Motor neuron (in vitro differentiated cells): ENCODE data around the gene ATP6V0E1. TPM values are rescaled to one million over a fixed set of nuclear protein-coding genes. Genes with fewer than 3 reads are reported as not detected.

Experiments used
- ATAC-seq, 8 experiments: fragments of 200-7000 bp; cut with Tn5 transposase; replicated peaks in 6 of 8; 2 replicates each; pipeline ENCODE4 v1.8.0; 2021; ENCODE audit warnings: mild to moderate bottlenecking in 8 of 8, moderate library complexity in 8 of 8
- H3K27ac ChIP-seq, 2 donors: fragments of 250-450 bp; sonication (Bioruptor Pico); 2 replicates each; pipeline ENCODE4 v1.9.0; 2021; ENCODE audit warnings: antibody characterized with exemption in 2 of 2, mild to moderate bottlenecking in 2 of 2, moderate library complexity in 1 of 2
- H3K4me1 ChIP-seq, 2 donors: fragments of 250-450 bp; sonication (Bioruptor Pico); replicated peaks in 1 of 2; 2 replicates each; pipeline ENCODE4 v1.6.1; 2021; ENCODE audit warnings: antibody characterized with exemption in 2 of 2, mild to moderate bottlenecking in 2 of 2, moderate library complexity in 1 of 2
- H3K4me3 ChIP-seq, 5 donors: fragments of 250-450 bp; sonication (Bioruptor Pico); 2 replicates each; pipeline ENCODE4 v1.9.0; 2021; ENCODE audit warnings: antibody characterized with exemption in 5 of 5, mild to moderate bottlenecking in 5 of 5, moderate library complexity in 4 of 5
- WGBS, 10 experiments: fragments of 450-650 bp; shearing (Covaris generic); methylation state at CpG; one replicate each; pipeline ENCODE4 v1.0.0; 2022; 5-methylcytosine and 5-hydroxymethylcytosine counted together
- in situ Hi-C, 9 experiments: fragments of 400-800 bp; cut with MboI; loops; one replicate each; pipeline ENCODE4 v1.15.0; 2021; ENCODE audit warnings: low sequenced_read_pairs in 9 of 9, low pct_unique_long_range_greater_than_20kb in 2 of 9; ENCODE audit not compliant: unreplicated experiment in 9 of 9
- total RNA-seq, 8 experiments: library from RNA; unstranded; fragments of 300-600 nt; gene quantifications; 2 replicates each; pipeline versions ENCODE4 v1.2.3 to v1.2.4, GENCODE V29; 2022

ATP6V0E1 gene
- total RNA-seq, 8 experiments from 2014 or later, result 34.5 to 352 (median 65.6) TPM

GRCh38 chr5:172985596-172985995 lies 2.0 kb downstream of the ATP6V0E1 start:
- Histone ChIP-seq H3K27ac (no peak overlapping the region), H3K4me3 (peak overlapping the region in 4 of 5 donors; percentile 1 to 85 (median 72)), H3K4me1 (peaks cover 6 to 13% of the 10 kb centered on the region in 2 donors)
- no peak for ATAC-seq
- in situ Hi-C loops, result loop anchor here in 3 of 9 experiments (25.0 kb wide), 3 partner anchors 152 to 302 kb away; partner anchors contain the start of gene BNIP1 (in 2 of the 3)

GRCh38 chr5:172988276-172988675 lies 4.7 kb downstream of the ATP6V0E1 start:
- H3K4me1 ChIP-seq, result peaks cover 6 to 13% of the 10 kb centered on the region in 2 donors
- no peak overlapping the region for H3K27ac ChIP-seq
- in situ Hi-C loops, result loop anchor here in 3 of 9 experiments (25.0 kb wide), 3 partner anchors 149 to 299 kb away; partner anchors contain the start of gene BNIP1 (in 2 of the 3)
- 48 to 96% (median 82%) methylated on average over 1 to 3 of the region's 3 CpGs for WGBS, 10 experiments
- H3K4me3 ChIP-seq, result no peak overlapping the region
- ATAC-seq, result no peak

- no peak for ATAC-seq
- H3K4me3 ChIP-seq, result no peak overlapping the region
- in situ Hi-C loops, result loop anchor here in 3 of 9 experiments (25.0 kb wide), 3 partner anchors 147 to 297 kb away; partner anchors contain the start of gene BNIP1 (in 2 of the 3)
- H3K4me1 ChIP-seq, result peaks cover 3% of the 10 kb centered on the region in 2 donors
- WGBS, 10 experiments, result 50 to 100% (median 94%) methylated on average over 1 to 7 of the region's 8 CpGs; no CpG with 5 or more reads in 1 of the 10 experiments
- H3K27ac ChIP-seq, result no peak overlapping the region
These were observed 7.2 kb downstream of the ATP6V0E1 start for GRCh38 chr5:172990776-172991175.

DNA sequence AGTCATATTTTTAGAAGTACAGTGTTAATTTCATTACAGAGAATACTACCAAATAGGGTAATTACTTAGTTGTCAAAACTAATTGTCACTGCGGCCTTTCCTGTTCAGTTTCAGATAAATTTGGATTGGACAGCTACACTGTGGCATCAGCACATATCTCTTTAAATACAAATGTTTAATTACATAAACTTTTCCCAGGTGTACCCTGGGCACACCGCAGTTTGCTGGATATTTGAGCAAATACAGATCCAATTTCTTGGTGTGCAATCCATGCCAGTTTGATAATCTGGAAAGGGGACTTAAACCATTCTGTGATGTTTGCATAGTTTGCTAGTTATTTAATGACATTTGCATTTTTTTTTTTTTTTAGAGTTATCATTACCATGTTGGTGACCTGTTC lies 10.8 kb downstream of the ATP6V0E1 start:
- WGBS, 10 experiments, result 92 to 100% (median 98%) methylated on average over 1 to 2 of the region's 2 CpGs; no CpG with 5 or more reads in 2 of the 10 experiments
- no peak overlapping the region for H3K27ac ChIP-seq
- ATAC-seq, result no peak
- no peak overlapping the region for H3K4me3 ChIP-seq
- in situ Hi-C loops, result loop anchor here in 3 of 9 experiments (25.0 kb wide), 3 partner anchors 143 to 293 kb away; partner anchors contain the start of gene BNIP1 (in 2 of the 3)
- H3K4me1 ChIP-seq, result peaks cover 0 to 10% of the 10 kb centered on the region in 2 donors

DNA sequence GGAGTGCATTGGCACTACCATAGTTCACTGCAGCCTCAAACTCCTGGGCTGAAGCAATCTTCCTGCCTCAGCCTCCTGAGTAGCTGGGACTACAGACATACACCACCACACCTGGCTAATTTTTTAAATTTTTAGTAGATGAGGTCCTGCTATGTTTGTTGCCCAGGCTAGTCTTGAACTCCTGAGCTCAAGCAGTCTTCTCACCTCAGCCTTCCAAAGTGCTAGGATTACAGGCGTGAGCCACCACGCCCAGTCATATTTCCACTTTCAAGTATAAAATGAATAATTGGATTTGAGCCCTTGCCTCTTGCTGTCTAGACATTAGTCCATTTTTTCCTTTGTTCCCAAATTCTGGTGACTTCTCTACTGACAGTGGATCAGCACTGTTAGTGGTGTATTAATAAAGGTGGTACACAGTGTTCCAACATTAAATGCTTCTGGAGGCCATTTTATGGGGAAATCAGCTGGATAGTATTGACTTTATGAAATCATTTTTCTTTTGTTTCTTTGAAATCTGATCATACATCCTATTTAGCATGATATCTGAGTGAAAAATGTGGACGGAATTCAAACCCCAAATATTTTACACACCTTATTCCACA lies 15.9 kb downstream of the ATP6V0E1 start:
- peak in 4 of 8 experiments; percentile 18 to 74 (median 56) for ATAC-seq
- peak overlapping the region; percentile 41 to 52 for H3K27ac ChIP-seq
- H3K4me1 ChIP-seq, result peaks cover 4 to 11% of the 10 kb centered on the region in 2 donors
- H3K4me3 ChIP-seq, result no peak overlapping the region
- 20 to 100% (median 83%) methylated on average over 1 to 3 of the region's 3 CpGs; no CpG with 5 or more reads in 1 of the 10 experiments for WGBS, 10 experiments
- in situ Hi-C loops, result loop anchor here in 3 of 9 experiments (25.0 kb wide), 3 partner anchors 138 to 288 kb away; partner anchors contain the start of gene BNIP1 (in 2 of the 3)

DNA sequence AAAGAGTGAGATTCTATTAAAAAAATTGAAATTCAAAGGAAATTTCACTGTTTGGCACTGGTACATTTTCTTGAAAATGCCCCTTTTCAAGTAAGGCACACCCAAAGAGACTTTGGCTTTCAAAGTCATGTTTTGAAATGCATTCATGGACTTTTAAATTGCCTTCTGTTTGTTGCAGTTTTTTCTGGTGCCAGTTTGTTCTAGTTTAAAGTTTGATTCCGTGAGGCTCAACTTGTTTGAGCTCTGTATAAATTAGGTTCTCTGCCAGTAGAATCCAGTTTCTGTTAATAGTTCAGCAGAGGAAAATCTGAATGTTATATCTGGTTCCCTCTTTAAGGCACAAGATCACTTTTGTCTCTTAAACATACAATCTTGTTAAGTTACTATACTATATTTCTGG lies 16.4 kb downstream of the ATP6V0E1 start:
- in situ Hi-C loops, result loop anchor here in 3 of 9 experiments (25.0 kb wide), 3 partner anchors 137 to 287 kb away; partner anchors contain the start of gene BNIP1 (in 2 of the 3)
- WGBS, 10 experiments, result 0 to 83% (median 60%) methylated on average over 1 of the region's 1 CpG; no CpG with 5 or more reads in 3 of the 10 experiments
- H3K4me1 ChIP-seq, result peaks cover 4 to 12% of the 10 kb centered on the region in 2 donors
- peak in 5 of 8 experiments; percentile 20 to 37 (median 35) for ATAC-seq
- H3K27ac ChIP-seq, result peak overlapping the region in 1 of 2 donors; percentile 41
- H3K4me3 ChIP-seq, result no peak overlapping the region

DNA sequence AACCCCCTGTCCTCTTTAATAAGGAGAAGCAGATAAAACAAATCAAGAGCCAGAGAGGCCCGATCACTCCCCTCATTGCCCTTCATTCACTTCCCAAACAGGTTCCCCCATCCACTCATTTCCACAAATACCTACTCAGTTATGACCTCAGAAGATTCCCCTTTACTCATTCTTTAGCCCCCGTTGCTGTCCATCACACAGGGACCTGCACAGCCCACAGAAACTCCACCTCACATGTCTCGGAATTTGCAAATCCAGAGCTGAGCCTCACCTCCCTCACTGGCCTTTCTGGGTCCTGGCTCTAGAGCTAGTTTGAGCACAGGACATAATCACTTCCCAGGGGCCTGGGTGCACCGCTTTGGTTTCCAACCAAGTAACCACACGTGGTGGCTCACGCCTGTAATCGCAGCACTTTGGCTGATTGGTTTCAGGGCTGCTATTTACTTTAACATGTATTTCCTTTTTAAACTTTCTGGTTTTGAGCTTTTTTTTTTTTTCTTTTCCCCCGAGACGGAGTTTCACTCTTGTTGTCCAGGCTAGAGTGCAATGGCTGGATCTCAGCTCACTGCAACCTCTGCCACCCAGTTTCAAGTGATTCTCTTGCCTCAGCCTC lies 17.8 kb downstream of the ATP6V0E1 start:
- no peak overlapping the region for H3K4me3 ChIP-seq
- in situ Hi-C loops, result no loop called here

DNA sequence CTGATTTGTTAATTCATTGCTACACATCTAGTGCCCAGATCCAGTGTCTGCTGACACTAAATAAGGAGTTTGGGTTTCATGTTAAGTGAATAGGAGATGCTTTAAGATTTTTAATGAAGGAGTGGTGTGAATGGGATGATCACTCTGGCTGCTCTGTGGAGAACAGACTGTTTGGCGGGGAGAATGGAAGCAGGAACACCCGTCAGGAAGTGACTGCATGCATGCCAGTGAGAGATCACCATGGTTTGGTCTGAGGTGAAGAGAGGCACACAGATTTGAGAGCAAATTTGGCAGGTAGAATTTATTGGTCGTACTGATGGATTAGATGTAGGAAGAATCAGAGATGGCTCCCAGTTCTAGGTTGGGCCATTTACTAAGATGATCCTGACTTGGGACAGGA lies 19.8 kb downstream of the ATP6V0E1 start:
- Histone ChIP-seq H3K27ac (no peak overlapping the region), H3K4me1 (peaks cover 10 to 23% of the 10 kb centered on the region in 2 donors), H3K4me3 (no peak overlapping the region)
- 70 to 100% (median 86%) methylated on average over 1 to 3 of the region's 3 CpGs; no CpG with 5 or more reads in 4 of the 10 experiments for WGBS, 10 experiments
- in situ Hi-C loops, result no loop called here
- ATAC-seq, result peak in 1 of 8 experiments; percentile 27

More for the DNA sequence above, 17.8 kb downstream of the ATP6V0E1 start:
- ATAC-seq, result no peak
- WGBS, 10 experiments, result 80 to 100% (median 96%) methylated on average over 1 to 7 of the region's 9 CpGs; no CpG with 5 or more reads in 2 of the 10 experiments
- no peak overlapping the region for H3K27ac ChIP-seq
- H3K4me1 ChIP-seq, result peaks cover 4 to 12% of the 10 kb centered on the region in 2 donors

DNA sequence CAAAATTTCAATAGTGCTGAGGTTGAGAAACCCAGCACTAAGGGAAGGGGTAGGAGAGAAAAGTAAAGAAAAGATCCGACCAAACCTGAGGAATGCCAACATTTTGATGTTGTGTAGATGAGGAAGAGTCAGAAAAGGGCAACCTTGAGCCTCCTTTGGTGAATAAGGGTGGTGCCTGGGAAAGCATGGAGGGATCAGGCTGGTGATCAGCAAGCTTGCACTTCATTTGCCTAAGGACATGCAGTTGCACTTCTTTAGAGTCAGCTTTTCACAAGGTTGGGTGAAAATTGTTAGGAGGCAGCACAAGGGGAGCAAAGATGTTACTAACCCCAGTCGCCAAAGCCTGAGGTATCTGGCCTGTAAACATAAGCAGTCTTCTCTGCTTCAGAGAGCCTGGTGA lies 20.4 kb downstream of the ATP6V0E1 start:
- WGBS, 10 experiments, result 20 to 100% (median 78%) methylated on average over 1 to 2 of the region's 2 CpGs; no CpG with 5 or more reads in 2 of the 10 experiments
- no peak overlapping the region for H3K27ac ChIP-seq

DNA sequence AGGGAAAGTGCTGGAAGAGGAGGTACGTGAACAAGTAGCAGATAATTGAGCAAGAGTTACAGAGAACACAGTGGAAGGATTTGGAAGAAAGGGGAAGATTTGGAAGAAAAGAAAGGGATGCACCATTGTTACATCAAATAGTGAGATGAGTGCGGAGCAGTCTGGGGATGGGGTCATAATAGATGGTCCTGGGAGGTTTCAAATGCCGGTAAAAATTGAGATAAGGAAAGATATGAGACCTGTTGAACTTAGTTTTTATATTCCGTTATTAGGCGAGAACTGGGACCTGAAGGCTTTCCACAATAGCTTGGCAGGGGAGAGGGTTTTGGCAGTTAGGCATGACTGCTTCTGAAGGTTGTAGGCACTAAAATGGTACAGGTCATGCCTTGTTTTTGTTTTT lies 20.9 kb downstream of the ATP6V0E1 start:
- Histone ChIP-seq H3K4me3 (no peak overlapping the region), H3K27ac (no peak overlapping the region), H3K4me1 (peaks cover 10 to 16% of the 10 kb centered on the region in 2 donors)
- 93 to 100% (median 97%) methylated on average over 2 to 5 of the region's 5 CpGs for WGBS, 10 experiments
- in situ Hi-C loops, result no loop called here
- ATAC-seq, result no peak

More for the DNA sequence above, 20.4 kb downstream of the ATP6V0E1 start:
- peaks cover 10 to 20% of the 10 kb centered on the region in 2 donors for H3K4me1 ChIP-seq
- ATAC-seq, result peak in 3 of 8 experiments; percentile 64 to 76 (median 65)
- no peak overlapping the region for H3K4me3 ChIP-seq
- in situ Hi-C loops, result no loop called here

- no peak for ATAC-seq
- Histone ChIP-seq H3K4me1 (peaks cover 10 to 15% of the 10 kb centered on the region in 2 donors), H3K27ac (no peak overlapping the region), H3K4me3 (no peak overlapping the region)
- WGBS, 10 experiments, result 20 to 92% (median 58%) methylated on average over 1 to 6 of the region's 6 CpGs; no CpG with 5 or more reads in 5 of the 10 experiments
- in situ Hi-C loops, result no loop called here
These were observed 26.4 kb downstream of the ATP6V0E1 start for GRCh38 chr5:173010021-173010420.

DNA sequence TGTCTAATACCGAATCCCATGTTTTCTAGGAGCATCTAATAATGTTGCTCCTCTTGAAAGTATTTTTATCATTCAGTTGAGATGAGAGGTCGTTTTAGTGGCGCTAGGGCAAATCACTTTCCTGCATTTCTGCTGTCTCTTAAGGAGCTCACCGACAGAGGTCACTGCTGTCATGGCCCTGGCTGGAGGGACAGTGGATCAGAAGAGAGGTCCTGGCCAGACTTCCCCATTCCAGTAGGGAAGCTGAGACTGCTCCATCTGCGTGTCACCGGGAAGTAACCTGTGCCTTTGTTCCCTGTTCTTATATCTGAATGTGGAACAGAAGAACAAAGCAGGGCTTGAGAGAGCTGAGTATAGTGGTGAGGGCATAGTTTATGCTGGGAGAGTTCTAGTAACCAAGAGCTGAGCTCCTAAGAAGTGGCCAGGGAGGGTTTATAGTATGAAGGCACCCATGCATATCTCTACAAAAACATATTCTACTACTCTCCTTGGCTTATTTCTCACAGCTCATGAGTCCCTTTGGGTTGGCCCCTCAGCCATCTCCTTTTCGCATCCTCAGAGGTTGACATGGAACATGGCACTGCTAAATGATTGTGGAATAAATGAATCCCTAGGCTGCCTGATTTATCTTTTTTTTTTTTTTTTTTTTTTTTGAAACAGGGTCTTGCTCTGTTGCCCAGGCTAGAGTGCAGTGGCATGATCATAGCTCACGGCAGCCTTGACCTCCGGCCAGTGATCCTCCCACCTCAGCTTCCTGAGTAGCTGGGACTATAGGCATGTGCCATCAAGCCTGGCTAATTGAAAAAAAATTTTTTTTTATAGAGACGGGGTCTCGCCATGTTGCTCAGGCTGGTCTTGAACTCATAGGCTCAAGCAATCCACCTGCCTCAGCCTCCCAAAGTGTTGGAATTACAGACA lies 27.2 kb downstream of the ATP6V0E1 start:
- no peak overlapping the region for H3K27ac ChIP-seq

More for the DNA sequence above, 27.2 kb downstream of the ATP6V0E1 start:
- 50 to 100% (median 75%) methylated on average over 2 to 9 of the region's 11 CpGs for WGBS, 10 experiments
- peak in 6 of 8 experiments; percentile 31 to 61 (median 37) for ATAC-seq
- in situ Hi-C loops, result no loop called here
- Histone ChIP-seq H3K4me3 (no peak overlapping the region), H3K4me1 (peaks cover 10 to 15% of the 10 kb centered on the region in 2 donors)
